ENCODE measurements around the gene LSM11.

The LSM11 gene

GRCh38 chr5:157767689-157768088 is 24.2 kb downstream of the LSM11 start:
- H4K20me1 ChIP-seq (ENCODE audit: low read depth, low read length) = no peaks in the 10 kb centered on the region
- no peaks in the 10 kb centered on the region for H3K27me3 ChIP-seq (ENCODE audit: low read length)
- H2AFZ ChIP-seq (ENCODE audit: low read depth, low read length, severe bottlenecking) = no peak overlapping the region
- H3K9ac ChIP-seq (ENCODE audit: low read length) = no peak overlapping the region
- no peaks in the 10 kb centered on the region for H3K9me3 ChIP-seq (ENCODE audit: insufficient read depth, low read length)
- no peaks in the 10 kb centered on the region for H3K9me2 ChIP-seq (replicated peaks; ENCODE audit: insufficient read depth, low read length)
- H3K27ac ChIP-seq (ENCODE audit: low read depth, low read length) = no peak overlapping the region
- no peaks in the 10 kb centered on the region for H3K79me2 ChIP-seq (ENCODE audit: insufficient read depth, low read length)
- H3K36me3 ChIP-seq (ENCODE audit: low read length) = no peaks in the 10 kb centered on the region
- H3F3A ChIP-seq (ENCODE audit: insufficient read depth) = no peaks in the 10 kb centered on the region
- TF ChIP-seq EZH2phosphoT487 (conservative IDR thresholded peaks at IDR 0.05; ENCODE audit: low read length) = no peak
- no peak for TF ChIP-seq CTCF (IDR thresholded peaks at IDR 0.05; ENCODE audit: insufficient read depth, low read length, poor library complexity, severe bottlenecking)
- H3K4me3 ChIP-seq (ENCODE audit: insufficient read depth, low read length, poor library complexity, severe bottlenecking) = no peak overlapping the region
- H3K4me2 ChIP-seq (ENCODE audit: low read depth, low read length, poor library complexity, severe bottlenecking) = no peak overlapping the region

- Histone ChIP-seq H3K9me2 (replicated peaks; ENCODE audit: insufficient read depth, low read length) (no peaks in the 10 kb centered on the region), H3F3A (ENCODE audit: insufficient read depth) (no peaks in the 10 kb centered on the region), H3K27ac (ENCODE audit: low read depth, low read length) (no peak overlapping the region), H3K27me3 (ENCODE audit: low read length) (no peaks in the 10 kb centered on the region), H2AFZ (ENCODE audit: low read depth, low read length, severe bottlenecking) (no peak overlapping the region), H3K4me3 (ENCODE audit: insufficient read depth, low read length, poor library complexity, severe bottlenecking) (no peak overlapping the region), H3K36me3 (ENCODE audit: low read length) (no peaks in the 10 kb centered on the region), H3K9me3 (ENCODE audit: insufficient read depth, low read length) (no peaks in the 10 kb centered on the region), H3K79me2 (ENCODE audit: insufficient read depth, low read length) (no peaks in the 10 kb centered on the region), H3K9ac (ENCODE audit: low read length) (no peak overlapping the region), H3K4me2 (ENCODE audit: low read depth, low read length, poor library complexity, severe bottlenecking) (no peak overlapping the region), H4K20me1 (ENCODE audit: low read depth, low read length) (no peaks in the 10 kb centered on the region)
- TF ChIP-seq EZH2phosphoT487 (conservative IDR thresholded peaks at IDR 0.05; ENCODE audit: low read length) = no peak
- TF ChIP-seq CTCF (IDR thresholded peaks at IDR 0.05; ENCODE audit: insufficient read depth, low read length, poor library complexity, severe bottlenecking) = no peak
Measured at GRCh38 chr5:157770665-157771064, 27.2 kb downstream of the LSM11 start.

GRCh38 chr5:157772127-157772526 is 28.6 kb downstream of the LSM11 start:
- H3K4me2 ChIP-seq (ENCODE audit: low read depth, low read length, poor library complexity, severe bottlenecking) = no peak overlapping the region
- H3K9me3 ChIP-seq (ENCODE audit: insufficient read depth, low read length) = no peaks in the 10 kb centered on the region
- no peaks in the 10 kb centered on the region for H3K9me2 ChIP-seq (replicated peaks; ENCODE audit: insufficient read depth, low read length)
- H3K4me3 ChIP-seq (ENCODE audit: insufficient read depth, low read length, poor library complexity, severe bottlenecking) = no peak overlapping the region
- no peaks in the 10 kb centered on the region for H3F3A ChIP-seq (ENCODE audit: insufficient read depth)
- TF ChIP-seq EZH2phosphoT487 (conservative IDR thresholded peaks at IDR 0.05; ENCODE audit: low read length) = no peak
- no peaks in the 10 kb centered on the region for H4K20me1 ChIP-seq (ENCODE audit: low read depth, low read length)
- no peak overlapping the region for H3K27ac ChIP-seq (ENCODE audit: low read depth, low read length)
- H2AFZ ChIP-seq (ENCODE audit: low read depth, low read length, severe bottlenecking) = no peak overlapping the region
- H3K27me3 ChIP-seq (ENCODE audit: low read length) = no peaks in the 10 kb centered on the region
- H3K9ac ChIP-seq (ENCODE audit: low read length) = no peak overlapping the region
- no peaks in the 10 kb centered on the region for H3K36me3 ChIP-seq (ENCODE audit: low read length)
- H3K79me2 ChIP-seq (ENCODE audit: insufficient read depth, low read length) = no peaks in the 10 kb centered on the region

GRCh38 chr5:157778121-157778805 is 34.8 kb downstream of the LSM11 start:
- no peaks in the 10 kb centered on the region for H3K79me2 ChIP-seq (ENCODE audit: insufficient read depth, low read length)
- H3K9ac ChIP-seq (ENCODE audit: low read length) = no peak overlapping the region
- H3K36me3 ChIP-seq (ENCODE audit: low read length) = no peaks in the 10 kb centered on the region
- H4K20me1 ChIP-seq (ENCODE audit: low read depth, low read length) = no peaks in the 10 kb centered on the region
- H3K4me2 ChIP-seq (ENCODE audit: low read depth, low read length, poor library complexity, severe bottlenecking) = no peak overlapping the region
- H2AFZ ChIP-seq (ENCODE audit: low read depth, low read length, severe bottlenecking) = no peak overlapping the region
- no peaks in the 10 kb centered on the region for H3K9me2 ChIP-seq (replicated peaks; ENCODE audit: insufficient read depth, low read length)
- no peaks in the 10 kb centered on the region for H3K9me3 ChIP-seq (ENCODE audit: insufficient read depth, low read length)
- H3K27me3 ChIP-seq (ENCODE audit: low read length) = no peaks in the 10 kb centered on the region
- no peaks in the 10 kb centered on the region for H3F3A ChIP-seq (ENCODE audit: insufficient read depth)
- no peak overlapping the region for H3K27ac ChIP-seq (ENCODE audit: low read depth, low read length)
- TF ChIP-seq CTCF (IDR thresholded peaks at IDR 0.05; ENCODE audit: insufficient read depth, low read length, poor library complexity, severe bottlenecking) (no peak), EZH2phosphoT487 (conservative IDR thresholded peaks at IDR 0.05; ENCODE audit: low read length) (no peak)
- no peak overlapping the region for H3K4me3 ChIP-seq (ENCODE audit: insufficient read depth, low read length, poor library complexity, severe bottlenecking)

Data from SU-DHL-6 (cell line).